ENCODE data around the gene SPECC1.

DNA sequence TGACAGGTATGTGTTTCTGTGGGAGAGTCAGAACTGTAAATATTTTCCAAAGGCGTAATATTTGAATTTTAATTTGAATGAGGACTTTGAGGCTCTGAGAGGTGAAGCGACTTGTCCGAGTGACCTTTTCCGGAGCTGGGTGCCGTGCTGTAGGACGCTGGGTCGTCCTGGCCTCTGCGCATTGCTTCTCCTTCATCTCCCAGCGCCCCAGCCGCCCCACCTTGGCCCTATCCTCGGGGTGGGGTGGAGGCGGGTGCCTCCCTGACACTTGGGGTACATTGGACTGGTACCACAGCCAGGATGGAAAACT lies 147.8 kb downstream of the SPECC1 start:
- no peak for TF ChIP-seq ZNF274 (IDR thresholded peaks at IDR 0.05; ENCODE audit: low read depth, low read length)
- TF ChIP-seq SUZ12 (IDR thresholded peaks at IDR 0.05; ENCODE audit: extremely low read depth, insufficient read depth, insufficient read length) = no peak

All from NT2/D1 (cell line).